ENCODE data around the gene AGAP3. TPM values are rescaled to one million over a fixed set of nuclear protein-coding genes. Genes with fewer than 3 reads are reported as not detected.
A peak's percentile ranks its signal among the peaks of the same experiment; 100 is the strongest.

Gene AGAP3
- polyA plus RNA-seq, 3 donors: 6.4 to 133 (median 6.8) TPM

DNA sequence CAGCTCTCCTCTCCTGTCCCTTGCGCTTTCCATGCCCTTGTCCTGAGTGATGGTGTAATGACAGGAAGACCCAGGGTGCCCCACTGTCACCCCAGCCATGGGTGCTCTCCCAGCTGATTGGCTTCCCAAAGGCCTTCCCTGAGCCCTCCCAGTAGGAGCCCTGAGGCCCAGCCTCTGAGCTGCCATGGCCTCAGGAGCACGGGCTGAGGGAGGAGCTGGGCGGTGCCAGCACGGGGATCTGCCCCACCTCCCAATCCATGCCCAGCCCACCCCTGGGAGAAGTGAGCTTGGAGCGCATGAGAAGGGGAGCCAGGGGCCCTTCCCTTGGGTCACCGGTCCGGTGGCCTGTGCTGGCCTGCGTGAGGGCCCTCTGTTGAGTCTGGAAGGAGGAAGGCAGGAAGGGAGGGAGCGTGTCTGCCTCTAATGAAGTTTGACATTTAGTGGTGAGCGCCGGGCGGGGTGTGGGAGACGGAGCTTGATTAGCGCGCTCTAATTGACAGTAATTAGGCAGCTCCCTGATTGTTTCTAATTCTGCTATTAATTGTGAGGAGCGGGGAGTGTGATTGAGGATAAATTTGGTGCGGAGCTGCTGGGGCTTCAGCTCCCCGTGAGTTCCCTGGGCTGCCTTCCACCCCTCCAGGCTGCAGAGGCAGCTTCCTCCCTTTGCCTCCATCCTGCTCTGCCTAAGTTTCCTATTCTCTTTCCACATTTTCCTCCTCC lies 53.0 kb downstream of the AGAP3 start:
- Mint-ChIP-seq H3K36me3 (peaks cover 61 to 68% of the 10 kb centered on the region in 2 donors), H3K9me3 (no peaks in the 10 kb centered on the region), H3K4me3 (no peak overlapping the region), H3K27me3 (ENCODE audit: low read depth in 3 of 3) (peaks cover 0 to 3% (median 2%) of the 10 kb centered on the region in 3 donors), H3K27ac (peak overlapping the region in 2 of 7 donors; percentile 19 to 35), H3K4me1 (no peaks in the 10 kb centered on the region)
- Histone ChIP-seq H3K9me3 (replicated peaks in 1 of 2; ENCODE audit: control insufficient read depth in 1 of 2, insufficient read depth in 1 of 2, low read length in 2 of 2) (no peaks in the 10 kb centered on the region), H3K27me3 (ENCODE audit: control insufficient read depth in 2 of 2, insufficient read depth in 2 of 2, low read length in 2 of 2) (no peaks in the 10 kb centered on the region), H3K4me3 (replicated peaks in 1 of 3; ENCODE audit: low read depth in 2 of 3, low read length in 3 of 3) (no peak overlapping the region), H3K79me2 (ENCODE audit: insufficient read depth, low read length) (no peaks in the 10 kb centered on the region), H4K20me1 (ENCODE audit: insufficient read depth, low read length) (peaks cover 4% of the 10 kb centered on the region), H3K4me2 (replicated peaks; ENCODE audit: extremely low read depth, low read length, poor library complexity, severe bottlenecking) (no peak overlapping the region), H3K27ac (ENCODE audit: low read depth in 1 of 2, low read length in 2 of 2) (no peak overlapping the region), H2AFZ (ENCODE audit: insufficient read depth, low read depth, low read length, poor library complexity, severe bottlenecking) (no peak overlapping the region), H3K4me1 (ENCODE audit: control insufficient read depth in 1 of 2, insufficient read depth in 2 of 2, low read length in 2 of 2) (no peaks in the 10 kb centered on the region), H3K36me3 (replicated peaks in 1 of 2; ENCODE audit: control insufficient read depth in 1 of 2, insufficient read depth in 2 of 2, low read length in 2 of 2) (peaks cover 56 to 78% of the 10 kb centered on the region in 2 donors), H3K9ac (ENCODE audit: insufficient read depth, low read length, poor library complexity, severe bottlenecking) (no peak overlapping the region)
- no peak for DNase-seq
- TF ChIP-seq, protein P1, sequence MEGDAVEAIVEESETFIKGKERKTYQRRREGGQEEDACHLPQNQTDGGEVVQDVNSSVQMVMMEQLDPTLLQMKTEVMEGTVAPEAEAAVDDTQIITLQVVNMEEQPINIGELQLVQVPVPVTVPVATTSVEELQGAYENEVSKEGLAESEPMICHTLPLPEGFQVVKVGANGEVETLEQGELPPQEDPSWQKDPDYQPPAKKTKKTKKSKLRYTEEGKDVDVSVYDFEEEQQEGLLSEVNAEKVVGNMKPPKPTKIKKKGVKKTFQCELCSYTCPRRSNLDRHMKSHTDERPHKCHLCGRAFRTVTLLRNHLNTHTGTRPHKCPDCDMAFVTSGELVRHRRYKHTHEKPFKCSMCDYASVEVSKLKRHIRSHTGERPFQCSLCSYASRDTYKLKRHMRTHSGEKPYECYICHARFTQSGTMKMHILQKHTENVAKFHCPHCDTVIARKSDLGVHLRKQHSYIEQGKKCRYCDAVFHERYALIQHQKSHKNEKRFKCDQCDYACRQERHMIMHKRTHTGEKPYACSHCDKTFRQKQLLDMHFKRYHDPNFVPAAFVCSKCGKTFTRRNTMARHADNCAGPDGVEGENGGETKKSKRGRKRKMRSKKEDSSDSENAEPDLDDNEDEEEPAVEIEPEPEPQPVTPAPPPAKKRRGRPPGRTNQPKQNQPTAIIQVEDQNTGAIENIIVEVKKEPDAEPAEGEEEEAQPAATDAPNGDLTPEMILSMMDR (IDR thresholded peaks at IDR 0.05): no peak
- intact Hi-C loops (cut with micrococcal nuclease): no loop called here
- 97% methylated on average over 12 of the region's 18 CpGs for WGBS (ENCODE audit: insufficient coverage)

DNA sequence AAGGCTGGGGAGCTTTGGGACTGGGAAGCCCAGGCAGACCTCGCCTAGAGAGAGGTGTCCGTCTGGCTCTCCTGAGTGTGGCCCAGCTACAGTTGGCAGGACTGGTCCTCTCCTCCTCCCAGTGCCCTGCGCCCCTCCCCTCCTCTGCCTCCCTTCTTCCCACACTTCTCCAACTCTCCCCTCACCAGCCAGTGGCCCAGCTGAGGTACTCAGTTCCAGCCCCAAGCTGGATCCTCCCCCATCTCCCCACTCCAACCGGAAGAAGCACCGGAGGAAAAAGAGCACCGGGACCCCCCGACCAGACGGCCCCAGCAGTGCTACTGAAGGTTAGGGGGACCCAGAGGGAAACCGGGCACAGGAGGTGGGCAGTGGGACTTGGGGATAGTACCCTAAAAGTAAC lies 53.5 kb downstream of the AGAP3 start:
- WGBS (ENCODE audit: insufficient coverage): 100% methylated on average over 2 of the region's 9 CpGs
- Mint-ChIP-seq H3K36me3 (peaks cover 60 to 67% of the 10 kb centered on the region in 2 donors), H3K27ac (no peak overlapping the region), H3K4me1 (no peaks in the 10 kb centered on the region), H3K9me3 (no peaks in the 10 kb centered on the region), H3K4me3 (no peak overlapping the region), H3K27me3 (ENCODE audit: low read depth in 3 of 3) (peaks cover 0 to 3% (median 2%) of the 10 kb centered on the region in 3 donors)
- Histone ChIP-seq H3K27me3 (ENCODE audit: control insufficient read depth in 2 of 2, insufficient read depth in 2 of 2, low read length in 2 of 2) (no peaks in the 10 kb centered on the region), H4K20me1 (ENCODE audit: insufficient read depth, low read length) (peaks cover 4% of the 10 kb centered on the region), H3K4me3 (replicated peaks in 1 of 3; ENCODE audit: low read depth in 2 of 3, low read length in 3 of 3) (no peak overlapping the region), H3K4me2 (replicated peaks; ENCODE audit: extremely low read depth, low read length, poor library complexity, severe bottlenecking) (no peak overlapping the region), H3K79me2 (ENCODE audit: insufficient read depth, low read length) (no peaks in the 10 kb centered on the region), H3K4me1 (ENCODE audit: control insufficient read depth in 1 of 2, insufficient read depth in 2 of 2, low read length in 2 of 2) (no peaks in the 10 kb centered on the region), H3K27ac (ENCODE audit: low read depth in 1 of 2, low read length in 2 of 2) (no peak overlapping the region), H2AFZ (ENCODE audit: insufficient read depth, low read depth, low read length, poor library complexity, severe bottlenecking) (no peak overlapping the region), H3K36me3 (replicated peaks in 1 of 2; ENCODE audit: control insufficient read depth in 1 of 2, insufficient read depth in 2 of 2, low read length in 2 of 2) (peaks cover 53 to 75% of the 10 kb centered on the region in 2 donors), H3K9ac (ENCODE audit: insufficient read depth, low read length, poor library complexity, severe bottlenecking) (no peak overlapping the region), H3K9me3 (replicated peaks in 1 of 2; ENCODE audit: control insufficient read depth in 1 of 2, insufficient read depth in 1 of 2, low read length in 2 of 2) (no peaks in the 10 kb centered on the region)
- intact Hi-C loops (cut with micrococcal nuclease): no loop called here
- TF ChIP-seq, protein P1 (IDR thresholded peaks at IDR 0.05): no peak
- DNase-seq: no peak

All from CD14-positive monocyte (primary cell).